Measurements from ENCODE around the gene HSPA12A.

DNA sequence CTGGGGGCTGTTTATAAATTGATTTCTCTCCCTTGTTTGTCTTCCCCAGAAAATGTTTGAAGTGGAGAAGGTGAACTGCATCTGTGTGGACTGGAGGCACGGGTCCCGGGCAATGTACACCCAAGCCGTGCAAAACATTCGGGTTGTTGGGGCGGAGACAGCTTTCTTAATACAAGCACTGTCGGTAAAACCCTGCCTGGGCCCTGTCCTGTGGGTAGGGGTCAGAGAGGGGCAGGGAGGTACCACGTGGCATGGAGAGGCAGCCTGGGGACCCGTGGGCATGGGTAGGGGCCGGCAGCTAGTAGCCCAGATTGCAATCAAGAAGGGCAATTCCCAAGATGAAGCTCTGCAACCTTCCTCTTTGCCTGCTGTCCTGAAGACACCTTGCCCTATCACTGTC, 115.6 kb downstream of the HSPA12A start:
- TF ChIP-seq POLR2A (IDR thresholded peaks at IDR 0.05) (no peak), CTCF (IDR thresholded peaks at IDR 0.05 in 4 of 5, conservative IDR thresholded peaks at IDR 0.05 in 1 of 5) (no peak)
